ENCODE results near the gene ZCWPW1. TPM values are rescaled to one million over a fixed set of nuclear protein-coding genes. Genes with fewer than 3 reads are reported as not detected.

The ZCWPW1 gene
- total and polyA plus RNA-seq, 2 of the 8 experiments (the other 6 are each of a cell fraction or from before 2014, with no cell fraction given) = 0.51 to 1.4 TPM

GRCh38 chr7:100465702-100466311 is 37.3 kb upstream of the ZCWPW1 start (continued):
- TF ChIP-seq CHD7 (IDR thresholded peaks at IDR 0.05; ENCODE audit: insufficient replicate concordance, low read length) = no peak
- TF ChIP-seq CBX8 (IDR thresholded peaks at IDR 0.05; ENCODE audit: borderline replicate concordance, low read depth, low read length) = no peak
- no peak for TF ChIP-seq SIRT6 (IDR thresholded peaks at IDR 0.05; ENCODE audit: low read length)
- no peak for TF ChIP-seq CHD2 (IDR thresholded peaks at IDR 0.05; ENCODE audit: low read length)
- TF ChIP-seq POLR2A (IDR thresholded peaks at IDR 0.05; ENCODE audit: control extremely low read depth in 1 of 2, low read depth in 2 of 2, low read length in 2 of 2) = no peak
- TF ChIP-seq RNF2 (IDR thresholded peaks at IDR 0.05; ENCODE audit: borderline replicate concordance, low read depth, low read length, missing control alignments, poor library complexity, severe bottlenecking) = no peak
- TF ChIP-seq SRF (IDR thresholded peaks at IDR 0.05; ENCODE audit: low read depth, low read length) = no peak
- no peak for TF ChIP-seq KDM5A (IDR thresholded peaks at IDR 0.05; ENCODE audit: low read length)
- TF ChIP-seq BACH1 (IDR thresholded peaks at IDR 0.05; ENCODE audit: low read length) = no peak
- no peak for TF ChIP-seq MAX (IDR thresholded peaks at IDR 0.05)
- TF ChIP-seq SP2 (IDR thresholded peaks at IDR 0.05; ENCODE audit: low read length) = no peak
- no peak for TF ChIP-seq FOSL1 (IDR thresholded peaks at IDR 0.05; ENCODE audit: insufficient read depth, low read depth, low read length)
